ENCODE results near the gene AMBRA1. TPM values are rescaled to one million over a fixed set of nuclear protein-coding genes. Genes with fewer than 3 reads are reported as not detected.

AMBRA1 gene
- total and polyA plus RNA-seq, 12 donors: 5.2 to 23.3 (median 16.0) TPM

- DNase-seq (no peak), ATAC-seq (no peak)
- TF ChIP-seq CTCF (IDR thresholded peaks at IDR 0.05): no peak
- Histone ChIP-seq H3K4me3 (no peak overlapping the region), H3K27me3 (no peaks in the 10 kb centered on the region), H3K4me1 (peaks cover 0 to 28% (median 11%) of the 10 kb centered on the region in 9 donors), H3K36me3 (peaks cover 0 to 67% (median 6%) of the 10 kb centered on the region in 9 donors), H3K9me3 (no peaks in the 10 kb centered on the region), H3K27ac (no peak overlapping the region)
- intact Hi-C loops (cut with DNase I): no loop called here
- 97 to 100% methylated on average over 1 of the region's 1 CpG for WGBS, 2 donors
Observed at GRCh38 chr11:46508360-46508759, 85.5 kb downstream of the AMBRA1 start.

GRCh38 chr11:46506483-46506791 is 87.4 kb downstream of the AMBRA1 start:
- no peak for DNase-seq
- 78 to 81% methylated on average over 2 of the region's 2 CpGs for WGBS, 2 donors
- peaks cover 0 to 27% (median 8%) of the 10 kb centered on the region in 9 donors for H3K4me1 ChIP-seq
- no peak overlapping the region for H3K4me3 ChIP-seq
- no peaks in the 10 kb centered on the region for H3K9me3 ChIP-seq
- H3K27me3 ChIP-seq: no peaks in the 10 kb centered on the region
- intact Hi-C loops (cut with DNase I): no loop called here
- peaks cover 0 to 70% (median 6%) of the 10 kb centered on the region in 9 donors for H3K36me3 ChIP-seq
- no peak for ATAC-seq
- peak overlapping the region in 9 of 10 donors; percentile 30 to 68 (median 51) for H3K27ac ChIP-seq
- TF ChIP-seq CTCF (IDR thresholded peaks at IDR 0.05): no peak

- peaks cover 0 to 70% (median 6%) of the 10 kb centered on the region in 9 donors for H3K36me3 ChIP-seq
- no peaks in the 10 kb centered on the region for H3K9me3 ChIP-seq
- H3K27me3 ChIP-seq: no peaks in the 10 kb centered on the region
- 51 to 54% methylated on average over 6 of the region's 6 CpGs for WGBS, 2 donors
- no peak for TF ChIP-seq CTCF (IDR thresholded peaks at IDR 0.05)
- H3K27ac ChIP-seq: peak overlapping the region in 9 of 10 donors; percentile 30 to 68 (median 51)
- peak in 1 of 2 donors; percentile 36 for DNase-seq
- H3K4me1 ChIP-seq: peaks cover 0 to 27% (median 8%) of the 10 kb centered on the region in 9 donors
- ATAC-seq: peak; percentile 76 to 95 (median 89)
- H3K4me3 ChIP-seq: no peak overlapping the region
- intact Hi-C loops (cut with DNase I): no loop called here
Observed at GRCh38 chr11:46505741-46506482, 87.9 kb downstream of the AMBRA1 start.

- Histone ChIP-seq H3K27me3 (no peaks in the 10 kb centered on the region), H3K4me3 (no peak overlapping the region), H3K9me3 (no peaks in the 10 kb centered on the region), H3K4me1 (peaks cover 0 to 27% (median 9%) of the 10 kb centered on the region in 9 donors), H3K27ac (peak overlapping the region in 9 of 10 donors; percentile 30 to 68 (median 51)), H3K36me3 (peaks cover 0 to 70% (median 6%) of the 10 kb centered on the region in 9 donors)
- intact Hi-C loops (cut with DNase I): no loop called here
- 76 to 91% methylated on average over 3 of the region's 3 CpGs for WGBS, 2 donors
- no peak for ATAC-seq
- DNase-seq: no peak
- no peak for TF ChIP-seq CTCF (IDR thresholded peaks at IDR 0.05)
Observed at GRCh38 chr11:46504817-46505613, 88.8 kb downstream of the AMBRA1 start.
